ENCODE data around the gene HTR3A.

GRCh38 chr11:113942256-113942655 is 32.7 kb upstream of the HTR3A start:
- no peak for TF ChIP-seq POLR2AphosphoS5 (IDR thresholded peaks at IDR 0.05)
- no peak for TF ChIP-seq CTCF (IDR thresholded peaks at IDR 0.05)
- TF ChIP-seq POLR2A (IDR thresholded peaks at IDR 0.05) = no peak
